B cell (primary cell): ENCODE results near the gene TMEM87B. TPM values are rescaled to one million over a fixed set of nuclear protein-coding genes. Genes with fewer than 3 reads are reported as not detected.

Source experiments
- ATAC-seq: fragments of 200-7000 bp; cut with Tn5 transposase; one replicate; pipeline ENCODE4 v1.10.0; 2021; ENCODE audit warnings: low read depth, mild to moderate bottlenecking, moderate number of reproducible peaks, moderate library complexity
- CTCF ChIA-PET: fragments of 350-600 bp; sonication (Branson Sonifier 250); formaldehyde crosslinking; loops from one replicate; lab custom pipeline; 2021; ENCODE audit warnings: antibody characterized with exemption, inconsistent platforms; lab: Charles Lee
- POLR2A ChIA-PET: fragments of 350-600 bp; sonication (Branson Sonifier 250); formaldehyde crosslinking; loops from one replicate; lab custom pipeline; 2021; ENCODE audit warnings: antibody characterized with exemption; lab: Charles Lee
- DNase-seq: peaks from one replicate; pipeline ENCODE4 v3.0.0; 2013
- H2AFZ ChIP-seq: 2 replicates; pipeline ENCODE4 v1.6.1; 2012; ENCODE audit warnings: mild to moderate bottlenecking, low read depth, low read length; ENCODE audit not compliant: insufficient read depth, poor library complexity, severe bottlenecking
- H3K27ac ChIP-seq, 2 donors: 1 replicate in 1 of 2; 2 replicates in 1 of 2; pipeline ENCODE4 v1.5.1; 2012 to 2013; ENCODE audit warnings: low read length in 2 of 2, mild to moderate bottlenecking in 2 of 2, moderate library complexity in 1 of 2
- H3K27me3 ChIP-seq, 4 experiments: fragments of 200-600 bp in 1 of 4; sonication (generic) in 1 of 4; replicated peaks in 1 of 4; 1 replicate in 2 of 4; 2 replicates in 2 of 4; pipeline versions ENCODE4 v1.6.1 to v1.7.0; 2013 to 2016; ENCODE audit warnings: low read length in 3 of 4, mild to moderate bottlenecking in 2 of 4, mixed read lengths in 1 of 4, moderate library complexity in 1 of 4; ENCODE audit not compliant: insufficient read depth in 4 of 4, control insufficient read depth in 3 of 4; ENCODE audit errors: control extremely low read depth in 1 of 4
- H3K36me3 ChIP-seq, 2 experiments: replicated peaks in 1 of 2; 1 replicate in 1 of 2; 2 replicates in 1 of 2; pipeline versions ENCODE4 v1.6.1 to v1.7.1; 2013; ENCODE audit warnings: low read length in 1 of 2; ENCODE audit not compliant: insufficient read depth in 2 of 2, control insufficient read depth in 1 of 2; ENCODE audit errors: control extremely low read depth in 1 of 2, extremely low read depth in 1 of 2
- H3K4me1 ChIP-seq, 2 donors: fragments of 200-600 bp in 1 of 2; sonication (generic) in 1 of 2; 1 replicate in 1 of 2; 2 replicates in 1 of 2; pipeline versions ENCODE4 v1.5.1 to v1.6.1; 2013 to 2017; ENCODE audit warnings: low read length in 2 of 2; ENCODE audit not compliant: control insufficient read depth in 2 of 2, insufficient read depth in 2 of 2
- H3K4me2 ChIP-seq: replicated peaks from 2 replicates; pipeline ENCODE3; 2012; ENCODE audit warnings: mild to moderate bottlenecking, low read depth, low read length; ENCODE audit not compliant: poor library complexity, severe bottlenecking
- H3K4me3 ChIP-seq, 5 experiments: fragments of 200-600 bp in 1 of 5; sonication (generic) in 1 of 5; 1 replicate in 3 of 5; 2 replicates in 2 of 5; pipeline versions ENCODE4 v1.5.1 to v1.7.0; 2011 to 2016; ENCODE audit warnings: low read length in 4 of 5, mild to moderate bottlenecking in 4 of 5, low read depth in 2 of 5, control low read depth in 1 of 5, moderate library complexity in 1 of 5; ENCODE audit not compliant: insufficient read depth in 1 of 5; ENCODE audit errors: control extremely low read depth in 1 of 5, extremely low read depth in 1 of 5
- H3K79me2 ChIP-seq: fragments of 200-600 bp; sonication (generic); one replicate; pipeline ENCODE4 v1.6.0; 2016; ENCODE audit warnings: low read length; ENCODE audit not compliant: control insufficient read depth, insufficient read depth
- H3K9ac ChIP-seq: fragments of 200-600 bp; sonication (generic); 2 replicates; pipeline ENCODE4 v1.6.1; 2017; ENCODE audit warnings: mild to moderate bottlenecking, low read length, moderate library complexity
- H3K9me3 ChIP-seq, 3 donors: one replicate each; pipeline versions ENCODE4 v1.6.1 to v1.7.1; 2013; ENCODE audit warnings: low read length in 2 of 3; ENCODE audit not compliant: control insufficient read depth in 2 of 3, insufficient read depth in 1 of 3; ENCODE audit errors: control extremely low read depth in 1 of 3
- H4K20me1 ChIP-seq: 2 replicates; pipeline ENCODE4 v1.6.0; 2012; ENCODE audit warnings: mild to moderate bottlenecking, low read length; ENCODE audit not compliant: insufficient read depth, control insufficient read depth, poor library complexity, severe bottlenecking
- H3K27ac Mint-ChIP-seq: one replicate; pipeline ENCODE4 v1.8.0; 2021; ENCODE audit warnings: mixed read lengths
- H3K27me3 Mint-ChIP-seq: one replicate; pipeline ENCODE4 v1.8.0; 2021; ENCODE audit warnings: mixed read lengths
- H3K4me1 Mint-ChIP-seq: one replicate; pipeline ENCODE4 v1.8.0; 2021; ENCODE audit warnings: mixed read lengths
- H3K4me3 Mint-ChIP-seq: one replicate; pipeline ENCODE4 v1.8.0; 2021; ENCODE audit warnings: mixed read lengths
- H3K9me3 Mint-ChIP-seq: one replicate; pipeline ENCODE4 v1.8.0; 2022; ENCODE audit warnings: mixed read lengths; ENCODE audit not compliant: insufficient read depth
- CTCF ChIP-seq: fragments of 200-600 bp; IDR thresholded peaks from one replicate; pipeline ENCODE4 v1.8.0; 2022; ENCODE audit warnings: antibody characterized with exemption, mild to moderate bottlenecking
- EZH2 ChIP-seq: IDR thresholded peaks from 2 replicates; pipeline ENCODE4 v1.6.1; 2012; ENCODE audit warnings: borderline replicate concordance, low read depth, mild to moderate bottlenecking, moderate library complexity, low read length; ENCODE audit not compliant: insufficient read depth, poor library complexity, severe bottlenecking
- WGBS: methylation state at CpG from one replicate; pipeline ENCODE4 v1.1.5; 2013; ENCODE audit warnings: missing lambda C conversion rate; ENCODE audit not compliant: insufficient coverage; 5-methylcytosine and 5-hydroxymethylcytosine counted together
- intact Hi-C: fragments of 100-400 bp; cut with micrococcal nuclease; formaldehyde crosslinking; loops from one replicate; pipeline ENCODE4 v1.10.0; 2022
- polyA minus RNA-seq: library from RNA; depleted of rRNA, polyadenylated mRNA; stranded (reverse); fragments of >200 nt; gene quantifications from 2 replicates; pipeline ENCODE4 v1.2.3, GENCODE V29; 2012
- polyA plus RNA-seq: library from polyadenylated mRNA; depleted of rRNA; stranded (reverse); fragments of >200 nt; gene quantifications from 2 replicates; pipeline ENCODE4 v1.2.3, GENCODE V29; 2012
- total RNA-seq, 2 donors: library from RNA; stranded (reverse); fragments of 120-200 nt in 1 of 2; gene quantifications; 1 replicate in 1 of 2; 2 replicates in 1 of 2; pipeline versions ENCODE4 v1.2.3 to v1.2.4, GENCODE V29; 2013 to 2022

TMEM87B gene
- 21.0 and 21.1 TPM in 2 replicates for total RNA-seq
- total RNA-seq (2013): 25.0 TPM
- 9.4 and 16.3 TPM in 2 replicates for polyA plus RNA-seq
- polyA minus RNA-seq: 10.6 and 11.0 TPM in 2 replicates

DNA sequence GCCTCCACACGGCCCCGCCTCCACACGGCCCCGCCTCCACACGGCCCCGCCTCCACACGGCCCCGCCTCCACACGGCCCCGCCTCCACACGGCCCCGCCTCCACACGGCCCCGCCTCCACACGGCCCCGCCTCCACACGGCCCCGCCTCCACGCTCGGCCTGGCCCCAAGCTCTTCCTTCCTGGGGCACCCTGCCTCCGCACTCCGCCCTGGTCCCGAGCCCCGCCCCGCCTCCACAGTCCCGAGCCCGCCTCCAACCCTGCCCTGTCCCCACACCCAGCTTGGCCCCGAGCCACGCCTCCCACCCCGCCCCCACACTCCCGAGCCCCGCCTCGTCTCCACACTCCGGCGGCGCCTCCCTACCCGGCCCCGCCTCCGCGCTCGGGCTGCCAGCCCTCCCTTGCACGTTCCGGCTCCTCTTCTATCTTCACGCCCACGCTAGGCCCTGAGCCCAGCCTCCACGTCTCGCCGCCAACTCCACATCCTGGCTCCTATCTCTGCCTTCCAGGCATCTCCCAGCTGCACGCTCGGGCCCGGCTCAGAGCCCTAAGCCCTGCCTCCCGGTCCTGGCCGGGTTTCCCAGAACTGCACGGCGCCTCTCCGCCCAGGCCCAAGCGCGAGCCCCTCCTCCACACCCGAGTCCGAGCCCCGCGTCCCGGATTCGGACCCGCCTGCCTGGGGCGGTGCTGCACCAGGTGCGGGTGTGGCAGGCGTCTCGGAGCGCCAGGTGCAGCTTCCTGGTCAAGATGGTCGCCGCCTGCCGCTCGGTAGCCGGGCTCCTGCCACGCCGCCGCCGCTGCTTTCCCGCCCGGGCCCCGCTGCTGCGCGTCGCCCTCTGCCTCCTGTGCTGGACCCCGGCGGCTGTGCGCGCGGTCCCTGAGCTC lies at the start of gene TMEM87B:
TMEM87B (plus strand) TSS at position 423 of the 883 bp plus-strand sequence; CDS start at position 746, 323 bp downstream.
- peaks cover 0 to 8% of the 10 kb centered on the region in 2 experiments for H3K36me3 ChIP-seq
- peak within 1 kb of the TSS; percentile 47 to 94 (median 87) for H3K4me3 ChIP-seq
- CTCF ChIA-PET: interaction anchor here (8.8 kb wide), 1 partner anchor 167 kb away, joined by 83 read pairs; no protein-coding TSS in a partner anchor
- H3K79me2 ChIP-seq: peaks cover 41% of the 10 kb centered on the region
- H3K9me3 ChIP-seq: no peaks in the 10 kb centered on the region
- H3K4me2 ChIP-seq: peak within 1 kb of the TSS; percentile 86
- no peaks in the 10 kb centered on the region for H3K27me3 ChIP-seq
- TF ChIP-seq CTCF (no peak), EZH2 (no peak)
- Mint-ChIP-seq H3K9me3 (no peaks in the 10 kb centered on the region), H3K4me3 (peak within 1 kb of the TSS; percentile 99), H3K27ac (peak within 1 kb of the TSS; percentile 98), H3K27me3 (no peaks in the 10 kb centered on the region), H3K4me1 (peaks cover 41% of the 10 kb centered on the region)
- H3K4me1 ChIP-seq: peaks cover 18 to 19% of the 10 kb centered on the region in 2 donors
- H4K20me1 ChIP-seq: peaks cover 10% of the 10 kb centered on the region
- POLR2A ChIA-PET: interaction anchor here (0.6 to 1.5 kb wide), 8 partner anchors 150 to 534 kb away, joined by 3 to 10 read pairs (median 6); partner anchors contain the start of genes ANAPC1, CHCHD5, MERTK and ZC3H8
- DNase-seq: peak; percentile 97
- peak within 1 kb of the TSS; percentile 97 for H2AFZ ChIP-seq
- peak within 1 kb of the TSS; percentile 80 to 87 for H3K27ac ChIP-seq
- WGBS: under 1% methylated on average over 74 of the region's 90 CpGs
- peak; percentile 70 for ATAC-seq
- intact Hi-C loops: loop anchor here (1.0 to 10.0 kb wide), 8 partner anchors 171 to 1380 kb away; partner anchors contain the start of genes ANAPC1, CHCHD5, NT5DC4 and PSD4
- peak within 1 kb of the TSS; percentile 83 for H3K9ac ChIP-seq
